A549 (cell line): ENCODE results near the gene EMID1.

Experiments
- JUN ChIP-seq, 2 experiments: fragments of >200 bp; sonication (Bioruptor Twin); formaldehyde crosslinking; IDR thresholded peaks; 2 replicates in 1 of 2; 3 replicates in 1 of 2; pipeline ENCODE4 v1.6.1; 2016 to 2017
- RAD21 ChIP-seq, 2 experiments: fragments of >200 bp in 1 of 2; sonication (Bioruptor Twin) in 1 of 2; formaldehyde crosslinking in 1 of 2; IDR thresholded peaks in 1 of 2; conservative IDR thresholded peaks in 1 of 2; 2 replicates in 1 of 2; 3 replicates in 1 of 2; pipeline ENCODE4 v1.6.1; 2012 to 2018; ENCODE audit warnings: inconsistent platforms in 1 of 2
- RCOR1 ChIP-seq: fragments of 150-350 bp; IDR thresholded peaks from 2 replicates; pipeline ENCODE4 v1.6.1; 2014; ENCODE audit warnings: antibody characterized with exemption, low read length, low read depth
- RFX5 ChIP-seq: fragments of 450-650 bp; IDR thresholded peaks from 2 replicates; pipeline ENCODE4 v1.7.1; 2014; ENCODE audit warnings: antibody characterized with exemption, mild to moderate bottlenecking, moderate library complexity
- SMC3 ChIP-seq: fragments of >200 bp; sonication (Bioruptor Twin); formaldehyde crosslinking; IDR thresholded peaks from 3 replicates; pipeline ENCODE4 v1.6.1; 2018; ENCODE audit warnings: inconsistent platforms
- TF ChIP-seq, protein P1 (sequence below): fragments of >200 bp; sonication (Bioruptor Twin); formaldehyde crosslinking; IDR thresholded peaks from 3 replicates; pipeline ENCODE4 v1.5.1; 2016
- TF ChIP-seq, protein P2 (sequence below): fragments of 200-600 bp; sonication (generic); IDR thresholded peaks from 2 replicates; pipeline ENCODE4 v1.6.1; 2016; ENCODE audit warnings: antibody characterized with exemption, mild to moderate bottlenecking, moderate library complexity

DNA sequence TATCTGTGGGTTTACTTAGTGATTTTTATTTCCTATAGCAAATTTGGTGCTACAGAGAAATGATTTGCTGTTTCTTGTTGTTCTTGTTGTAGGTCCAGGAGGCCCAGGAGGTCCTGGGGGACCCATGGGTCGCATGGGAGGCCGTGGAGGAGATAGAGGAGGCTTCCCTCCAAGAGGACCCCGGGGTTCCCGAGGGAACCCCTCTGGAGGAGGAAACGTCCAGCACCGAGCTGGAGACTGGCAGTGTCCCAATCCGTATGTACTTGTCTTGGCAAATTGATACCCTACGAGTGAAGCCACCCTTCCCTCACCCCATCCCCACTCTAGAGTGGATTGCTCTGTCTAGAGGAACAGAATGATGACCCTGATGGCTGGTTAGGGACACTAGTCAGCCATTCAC, 92.9 kb downstream of the EMID1 start:
- TF ChIP-seq, protein P1, sequence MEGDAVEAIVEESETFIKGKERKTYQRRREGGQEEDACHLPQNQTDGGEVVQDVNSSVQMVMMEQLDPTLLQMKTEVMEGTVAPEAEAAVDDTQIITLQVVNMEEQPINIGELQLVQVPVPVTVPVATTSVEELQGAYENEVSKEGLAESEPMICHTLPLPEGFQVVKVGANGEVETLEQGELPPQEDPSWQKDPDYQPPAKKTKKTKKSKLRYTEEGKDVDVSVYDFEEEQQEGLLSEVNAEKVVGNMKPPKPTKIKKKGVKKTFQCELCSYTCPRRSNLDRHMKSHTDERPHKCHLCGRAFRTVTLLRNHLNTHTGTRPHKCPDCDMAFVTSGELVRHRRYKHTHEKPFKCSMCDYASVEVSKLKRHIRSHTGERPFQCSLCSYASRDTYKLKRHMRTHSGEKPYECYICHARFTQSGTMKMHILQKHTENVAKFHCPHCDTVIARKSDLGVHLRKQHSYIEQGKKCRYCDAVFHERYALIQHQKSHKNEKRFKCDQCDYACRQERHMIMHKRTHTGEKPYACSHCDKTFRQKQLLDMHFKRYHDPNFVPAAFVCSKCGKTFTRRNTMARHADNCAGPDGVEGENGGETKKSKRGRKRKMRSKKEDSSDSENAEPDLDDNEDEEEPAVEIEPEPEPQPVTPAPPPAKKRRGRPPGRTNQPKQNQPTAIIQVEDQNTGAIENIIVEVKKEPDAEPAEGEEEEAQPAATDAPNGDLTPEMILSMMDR: no peak
- no peak for TF ChIP-seq JUN (IDR thresholded peaks at IDR 0.05)
- TF ChIP-seq RAD21 (conservative IDR thresholded peaks at IDR 0.05 in 1 of 2, IDR thresholded peaks at IDR 0.05 in 1 of 2): no peak
- TF ChIP-seq, protein P2, sequence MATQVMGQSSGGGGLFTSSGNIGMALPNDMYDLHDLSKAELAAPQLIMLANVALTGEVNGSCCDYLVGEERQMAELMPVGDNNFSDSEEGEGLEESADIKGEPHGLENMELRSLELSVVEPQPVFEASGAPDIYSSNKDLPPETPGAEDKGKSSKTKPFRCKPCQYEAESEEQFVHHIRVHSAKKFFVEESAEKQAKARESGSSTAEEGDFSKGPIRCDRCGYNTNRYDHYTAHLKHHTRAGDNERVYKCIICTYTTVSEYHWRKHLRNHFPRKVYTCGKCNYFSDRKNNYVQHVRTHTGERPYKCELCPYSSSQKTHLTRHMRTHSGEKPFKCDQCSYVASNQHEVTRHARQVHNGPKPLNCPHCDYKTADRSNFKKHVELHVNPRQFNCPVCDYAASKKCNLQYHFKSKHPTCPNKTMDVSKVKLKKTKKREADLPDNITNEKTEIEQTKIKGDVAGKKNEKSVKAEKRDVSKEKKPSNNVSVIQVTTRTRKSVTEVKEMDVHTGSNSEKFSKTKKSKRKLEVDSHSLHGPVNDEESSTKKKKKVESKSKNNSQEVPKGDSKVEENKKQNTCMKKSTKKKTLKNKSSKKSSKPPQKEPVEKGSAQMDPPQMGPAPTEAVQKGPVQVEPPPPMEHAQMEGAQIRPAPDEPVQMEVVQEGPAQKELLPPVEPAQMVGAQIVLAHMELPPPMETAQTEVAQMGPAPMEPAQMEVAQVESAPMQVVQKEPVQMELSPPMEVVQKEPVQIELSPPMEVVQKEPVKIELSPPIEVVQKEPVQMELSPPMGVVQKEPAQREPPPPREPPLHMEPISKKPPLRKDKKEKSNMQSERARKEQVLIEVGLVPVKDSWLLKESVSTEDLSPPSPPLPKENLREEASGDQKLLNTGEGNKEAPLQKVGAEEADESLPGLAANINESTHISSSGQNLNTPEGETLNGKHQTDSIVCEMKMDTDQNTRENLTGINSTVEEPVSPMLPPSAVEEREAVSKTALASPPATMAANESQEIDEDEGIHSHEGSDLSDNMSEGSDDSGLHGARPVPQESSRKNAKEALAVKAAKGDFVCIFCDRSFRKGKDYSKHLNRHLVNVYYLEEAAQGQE: no peak
- TF ChIP-seq SMC3: no peak
- no peak for TF ChIP-seq RFX5
- TF ChIP-seq RCOR1: no peak
